Stimulated activated CD4-positive, alpha-beta T cell treated with anti-CD3 and anti-CD28 coated beads, Interleukin-15, amount 100 ng/mL, for 48 hours (primary cell): ENCODE measurements around the gene PLEKHH1.
A peak's percentile ranks its signal among the peaks of the same experiment; 100 is the strongest.

Experiments used
- DNase-seq, 2 donors: peaks; one replicate each; pipeline ENCODE4 v3.0.0-alpha.2; 2020; ENCODE audit warnings: low read depth in 2 of 2

Gene PLEKHH1

GRCh38 chr14:67566908-67567307 lies 33.8 kb downstream of the PLEKHH1 start:
- no peak for DNase-seq

DNA sequence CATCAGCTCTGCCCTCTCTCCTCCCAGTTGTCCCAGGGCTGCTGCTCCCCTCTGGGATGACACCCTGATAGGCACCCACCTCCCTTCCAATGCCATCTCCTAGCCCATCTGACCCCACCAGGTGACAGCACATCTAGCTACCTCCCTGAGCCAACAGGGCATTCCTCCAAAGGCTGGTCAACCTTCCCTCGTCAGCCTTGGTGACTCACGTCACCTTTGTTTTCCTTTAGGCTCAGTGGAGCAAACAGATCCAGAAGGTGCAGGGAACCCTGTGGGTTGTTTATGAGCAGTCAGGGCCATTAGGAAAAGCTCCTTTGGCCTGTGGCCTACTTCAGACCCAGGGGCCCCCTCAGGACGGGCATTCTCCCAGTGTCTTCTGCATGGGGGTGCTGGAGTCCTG lies 34.6 kb downstream of the PLEKHH1 start:
- DNase-seq: no peak

DNA sequence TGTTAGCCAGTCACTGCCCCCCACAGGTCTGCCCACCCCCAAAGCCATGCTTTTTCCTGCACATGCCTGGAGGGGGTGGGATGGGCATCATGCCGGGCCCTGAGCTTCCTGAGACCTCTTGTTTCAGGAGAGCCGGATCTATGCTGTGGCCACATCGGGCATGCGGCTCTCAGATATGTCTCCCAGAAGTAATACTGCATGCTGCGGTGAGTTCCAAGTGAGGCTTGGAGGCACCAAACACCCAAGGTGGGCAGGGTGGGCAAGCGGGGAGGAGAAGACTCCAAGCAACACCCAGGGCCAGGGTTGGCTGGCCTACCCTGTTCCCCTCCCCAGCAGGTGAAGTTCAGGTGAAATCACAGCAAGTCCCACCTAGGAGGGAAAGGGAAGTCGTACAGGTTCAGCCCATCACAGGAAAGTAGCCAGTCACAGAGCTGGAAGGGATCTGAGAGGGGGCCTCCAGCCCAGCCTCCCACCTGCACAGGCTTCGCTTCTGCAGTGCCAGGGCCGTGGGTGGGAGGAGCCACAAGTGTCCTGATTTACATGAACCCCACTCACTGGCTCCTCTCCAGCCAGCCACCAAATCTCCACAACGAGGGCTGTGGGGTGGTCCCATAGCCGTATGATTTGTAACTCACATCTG lies 36.0 kb downstream of the PLEKHH1 start:
- DNase-seq: no peak

DNA sequence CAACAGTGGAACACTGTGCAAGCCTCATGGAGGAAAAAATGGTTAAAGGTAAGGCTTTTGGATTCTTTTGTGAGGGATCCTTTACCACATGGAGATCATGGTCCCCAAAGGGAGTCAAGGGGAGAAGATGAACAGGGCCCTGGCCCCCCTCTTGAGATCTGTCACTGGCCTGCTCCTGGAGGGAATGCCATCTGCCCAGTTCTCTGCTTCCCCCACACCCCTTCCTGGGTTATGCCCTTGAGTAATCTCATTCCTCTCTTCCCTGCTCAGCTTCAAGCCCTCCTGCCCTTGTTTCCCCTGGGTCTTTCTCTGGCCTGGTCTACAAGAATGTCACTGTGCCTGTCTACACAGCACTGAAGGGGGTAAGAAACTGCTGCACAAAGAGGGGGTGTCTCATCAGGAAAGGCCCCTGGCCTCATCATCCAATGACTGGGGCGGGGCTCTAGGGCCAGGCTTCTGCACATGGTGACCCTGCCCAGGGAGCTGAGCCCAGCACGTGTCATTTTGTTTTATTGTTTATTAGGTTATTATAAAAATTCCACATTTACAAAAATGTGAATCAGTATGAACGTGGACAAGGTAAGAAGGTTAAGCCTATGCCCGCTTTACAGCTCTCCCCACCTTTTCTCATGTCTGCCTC lies 36.7 kb downstream of the PLEKHH1 start:
- no peak for DNase-seq

- no peak for DNase-seq
These were observed 37.4 kb downstream of the PLEKHH1 start for GRCh38 chr14:67570453-67570852.

DNA sequence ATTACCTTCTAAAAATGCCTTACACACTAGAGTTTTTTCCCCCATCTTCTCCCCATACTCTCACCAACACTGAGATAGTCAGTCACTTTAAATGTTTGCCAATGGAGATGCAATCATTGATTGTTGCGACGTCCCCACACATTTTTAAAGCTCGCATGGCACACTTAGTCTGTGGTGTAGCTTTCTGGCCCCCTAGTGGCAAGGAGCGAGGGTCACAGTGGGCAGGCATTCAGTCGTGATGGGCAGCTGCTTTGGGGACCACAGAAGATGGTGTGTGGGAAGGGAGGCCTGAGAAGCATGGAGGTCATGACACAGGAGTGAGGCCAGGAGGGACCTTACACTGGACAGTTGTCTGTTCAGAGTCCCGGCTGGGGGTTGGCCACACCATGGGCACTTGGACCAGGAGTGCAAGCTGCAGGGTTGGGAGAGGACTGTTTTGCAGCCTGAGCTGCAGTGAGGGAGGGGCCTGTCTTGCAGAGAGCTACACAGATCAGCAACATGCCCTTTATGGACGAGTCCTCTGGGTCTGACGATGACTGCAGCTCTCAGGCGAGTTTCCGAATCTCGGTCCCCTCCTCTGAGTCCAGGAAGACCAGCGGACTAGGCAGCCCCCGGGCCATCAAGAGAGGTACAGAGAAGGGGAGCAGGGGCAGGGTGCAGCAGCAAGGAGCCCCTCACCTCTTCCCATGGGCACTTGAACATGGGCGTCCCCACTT lies 38.3 kb downstream of the PLEKHH1 start:
- peak; percentile 39 to 59 for DNase-seq

- no peak for DNase-seq
These were observed 38.9 kb downstream of the PLEKHH1 start for GRCh38 chr14:67571991-67572323.

- no peak for DNase-seq
These were observed 39.5 kb downstream of the PLEKHH1 start for GRCh38 chr14:67572608-67573007.

DNA sequence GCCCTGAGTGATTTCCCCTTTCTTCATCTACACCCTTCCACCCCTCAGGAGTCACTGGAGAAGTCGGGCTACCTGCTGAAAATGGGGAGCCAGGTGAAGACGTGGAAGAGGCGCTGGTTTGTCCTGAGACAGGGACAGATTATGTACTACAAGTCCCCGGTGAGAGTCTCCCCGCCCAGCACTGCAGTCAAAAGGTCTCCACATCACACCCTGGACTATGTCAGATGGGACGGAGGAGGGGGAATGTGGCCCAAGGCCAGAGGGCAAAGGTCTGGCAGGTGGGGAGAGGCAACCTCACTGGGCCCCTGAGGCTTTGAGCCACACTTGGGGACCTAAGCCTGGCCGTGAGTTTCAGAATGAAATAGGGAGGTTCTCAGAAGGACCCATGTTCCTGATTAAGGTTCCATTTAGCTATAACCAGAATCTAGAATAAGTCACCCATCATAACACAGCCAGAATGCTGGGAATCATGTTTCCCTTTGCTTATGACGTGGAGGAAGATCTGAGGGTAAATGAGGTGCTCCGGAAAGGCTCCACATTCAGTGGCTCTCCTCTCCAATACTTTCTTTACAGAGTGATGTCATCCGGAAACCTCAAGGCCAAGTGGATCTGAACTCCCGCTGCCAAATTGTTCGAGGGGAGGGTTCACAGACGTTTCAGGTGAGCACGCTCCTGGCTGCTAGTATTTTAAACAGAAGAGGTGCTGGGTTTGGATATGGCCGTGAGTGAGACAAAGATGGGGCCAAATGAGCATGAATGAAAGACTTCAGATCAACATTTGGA lies 40.3 kb downstream of the PLEKHH1 start:
- DNase-seq: no peak

DNA sequence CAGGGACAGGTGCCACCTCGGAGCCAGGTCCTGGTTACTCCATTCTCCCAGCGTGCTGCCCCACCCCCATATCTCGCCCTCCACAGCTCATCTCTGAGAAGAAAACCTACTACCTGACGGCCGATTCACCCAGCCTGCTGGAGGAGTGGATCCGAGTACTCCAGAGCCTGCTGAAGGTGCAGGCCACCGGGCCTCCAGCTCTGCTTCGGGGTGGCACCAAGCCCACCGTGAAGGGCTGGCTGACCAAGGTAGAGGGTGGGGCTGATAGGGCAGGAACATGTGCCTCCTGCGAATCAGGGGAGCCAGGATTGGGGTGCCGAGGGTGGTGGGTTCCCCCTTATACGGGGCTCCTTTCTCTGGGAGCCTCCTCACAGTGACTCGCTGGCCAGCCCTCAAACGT lies 41.1 kb downstream of the PLEKHH1 start:
- no peak for DNase-seq

DNA sequence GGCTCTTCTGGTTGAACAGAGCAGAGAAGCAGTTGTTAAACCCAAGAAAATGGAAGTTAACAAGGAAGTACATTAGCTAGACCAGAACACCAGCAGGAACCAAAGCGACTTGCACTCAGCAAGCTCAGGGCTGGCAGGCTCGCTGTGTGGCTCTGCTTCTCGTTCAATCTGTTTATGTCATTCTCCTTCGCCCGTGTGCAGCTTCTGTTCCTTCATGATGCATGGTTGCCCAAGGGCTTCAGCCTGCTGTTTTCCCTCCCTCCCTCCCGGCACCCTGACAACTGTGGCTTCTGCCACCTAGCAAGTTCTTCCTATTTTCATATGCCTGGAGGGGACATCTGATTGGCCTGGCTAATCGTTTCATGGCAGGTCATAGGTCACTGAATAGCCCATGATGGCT lies 41.7 kb downstream of the PLEKHH1 start:
- DNase-seq: no peak

- DNase-seq: no peak
These were observed 42.6 kb downstream of the PLEKHH1 start for GRCh38 chr14:67575684-67576083.

DNA sequence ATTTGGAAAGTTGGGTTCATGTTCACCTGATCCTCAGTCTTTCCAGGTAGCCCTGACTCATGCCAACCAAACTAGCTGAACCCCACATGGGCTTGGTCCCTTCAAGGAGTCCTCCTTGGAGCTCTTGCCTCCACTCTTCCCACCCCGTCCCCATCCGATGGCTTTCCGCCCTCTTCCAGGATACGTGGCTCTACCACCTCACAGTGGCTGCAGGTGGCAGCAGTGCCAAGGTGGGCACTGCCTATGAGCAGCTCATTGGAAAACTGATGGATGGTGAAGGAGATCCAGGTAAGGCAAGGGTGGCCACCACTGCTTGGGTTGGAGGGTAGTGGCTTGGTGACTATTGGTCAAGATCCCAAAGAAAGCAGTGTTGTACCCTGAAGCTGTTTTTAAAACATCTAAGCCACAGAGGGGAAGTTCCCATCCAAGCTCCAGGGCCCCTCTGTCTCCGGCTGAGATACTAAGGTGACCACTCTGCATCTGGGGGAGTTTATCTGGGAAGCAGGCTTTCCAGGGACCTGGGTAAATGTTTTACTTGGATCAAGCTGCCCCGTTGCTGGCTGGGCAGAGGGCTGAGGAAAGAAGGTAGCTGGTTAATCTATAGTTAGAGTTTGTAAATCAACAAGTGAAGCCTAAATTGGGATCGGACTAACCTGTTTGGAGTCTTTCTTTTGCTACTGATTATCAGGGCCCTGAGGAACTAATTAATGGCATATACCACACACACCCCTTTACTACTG lies 43.3 kb downstream of the PLEKHH1 start:
- no peak for DNase-seq

DNA sequence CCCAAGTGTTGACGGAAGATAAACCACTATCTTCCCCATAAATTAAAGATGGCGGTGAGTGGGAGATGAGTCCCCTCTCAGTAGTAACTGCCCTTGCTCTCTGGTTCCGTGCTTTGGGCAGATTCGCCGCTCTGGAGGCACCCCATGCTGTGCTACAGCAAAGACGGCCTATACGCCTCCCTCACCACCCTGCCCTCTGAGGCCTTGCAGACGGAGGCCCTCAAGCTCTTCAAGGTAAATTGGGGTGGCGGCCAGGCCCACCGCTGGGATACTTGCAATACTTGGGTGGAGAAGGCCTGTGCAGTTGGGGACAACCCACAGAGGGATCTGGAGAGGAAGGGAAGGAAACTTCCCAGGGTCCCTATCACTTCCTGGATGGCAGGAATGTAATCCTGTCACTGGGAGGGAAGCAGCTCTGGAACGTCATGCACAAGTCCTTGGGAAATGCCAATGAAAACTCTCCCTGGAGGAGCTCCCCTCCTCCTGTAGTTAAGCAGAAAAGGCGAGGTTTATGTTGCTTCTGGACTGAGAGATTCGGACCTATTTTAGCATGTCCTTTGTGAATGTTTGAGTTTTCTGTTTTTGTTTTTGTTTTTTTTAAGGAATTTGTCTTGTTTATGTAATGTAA lies 44.2 kb downstream of the PLEKHH1 start:
- no peak for DNase-seq

DNA sequence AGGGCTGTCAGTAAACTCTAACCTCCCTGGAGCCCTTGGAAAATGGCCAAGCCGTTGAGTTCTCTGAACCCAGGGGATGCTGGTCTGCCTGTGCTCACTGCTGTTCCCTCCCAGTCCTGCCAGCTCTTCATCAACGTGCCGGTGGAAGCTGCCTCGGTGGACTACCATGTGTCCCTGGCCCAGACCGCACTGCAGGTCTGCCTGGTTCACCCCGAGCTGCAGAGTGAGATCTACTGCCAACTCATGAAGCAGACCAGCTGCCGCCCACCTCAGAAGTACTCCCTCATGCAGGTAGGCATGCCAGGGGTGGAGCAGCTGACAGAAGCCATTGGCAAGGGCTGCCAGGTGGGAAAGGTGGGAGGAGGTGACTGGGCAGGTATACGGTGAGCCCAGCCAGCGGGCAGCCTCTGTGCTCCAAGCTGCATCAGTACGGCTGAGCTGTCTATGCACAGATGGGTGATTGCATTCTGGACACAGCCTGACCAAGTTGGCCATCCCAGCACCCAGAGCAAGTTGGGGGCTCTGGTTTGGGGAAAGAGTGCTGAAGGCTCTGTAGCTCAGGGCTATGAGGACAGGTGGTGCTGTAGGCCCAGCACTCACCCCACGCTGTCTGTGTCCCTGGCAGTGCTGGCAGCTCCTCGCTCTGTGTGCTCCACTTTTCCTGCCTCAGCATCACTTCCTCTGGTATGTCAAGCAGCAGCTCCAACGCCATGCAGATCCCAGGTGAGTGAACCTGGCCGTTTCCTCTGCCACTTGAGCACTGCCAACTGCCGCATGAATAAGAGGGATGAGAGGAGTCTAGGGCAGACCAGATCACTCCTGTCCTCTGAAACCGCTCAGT lies 45.0 kb downstream of the PLEKHH1 start:
- no peak for DNase-seq

DNA sequence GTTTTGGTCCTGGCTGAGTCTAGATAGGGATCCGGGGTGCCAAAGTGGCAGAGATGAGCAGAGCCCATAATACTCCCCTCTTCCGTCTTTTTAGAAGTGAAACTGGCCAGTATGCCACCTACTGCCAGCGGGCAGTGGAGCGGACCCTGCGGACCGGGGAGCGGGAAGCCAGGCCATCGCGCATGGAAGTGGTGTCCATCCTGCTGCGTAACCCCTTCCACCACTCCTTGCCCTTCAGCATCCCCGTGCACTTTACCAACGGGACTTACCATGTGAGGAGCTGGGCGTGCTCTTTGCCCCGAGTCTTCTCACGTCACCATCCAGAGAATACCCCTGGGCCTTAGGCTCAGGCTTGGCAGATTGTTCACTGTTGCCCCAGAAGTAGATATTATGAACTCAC lies 46.0 kb downstream of the PLEKHH1 start:
- no peak for DNase-seq

DNA sequence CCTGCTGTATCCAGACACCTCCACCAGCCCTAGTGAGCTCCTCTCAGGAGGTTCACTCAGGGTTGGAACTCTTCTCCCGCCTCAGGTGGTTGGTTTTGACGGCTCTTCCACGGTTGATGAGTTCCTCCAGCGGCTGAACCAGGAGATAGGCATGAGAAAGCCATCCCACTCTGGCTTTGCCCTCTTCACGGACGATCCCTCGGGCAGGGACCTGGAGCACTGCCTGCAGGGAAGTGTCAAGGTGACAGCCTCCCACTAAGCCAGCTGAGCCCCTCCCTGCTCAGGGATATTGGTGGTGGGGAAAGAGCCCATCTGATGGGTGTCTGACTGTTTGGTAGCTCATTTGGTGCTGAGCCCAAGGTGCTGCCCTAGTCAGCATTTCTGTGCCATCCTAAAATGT lies 46.5 kb downstream of the PLEKHH1 start:
- DNase-seq: no peak

- DNase-seq: no peak
These were observed 47.5 kb downstream of the PLEKHH1 start for GRCh38 chr14:67580336-67581171.

DNA sequence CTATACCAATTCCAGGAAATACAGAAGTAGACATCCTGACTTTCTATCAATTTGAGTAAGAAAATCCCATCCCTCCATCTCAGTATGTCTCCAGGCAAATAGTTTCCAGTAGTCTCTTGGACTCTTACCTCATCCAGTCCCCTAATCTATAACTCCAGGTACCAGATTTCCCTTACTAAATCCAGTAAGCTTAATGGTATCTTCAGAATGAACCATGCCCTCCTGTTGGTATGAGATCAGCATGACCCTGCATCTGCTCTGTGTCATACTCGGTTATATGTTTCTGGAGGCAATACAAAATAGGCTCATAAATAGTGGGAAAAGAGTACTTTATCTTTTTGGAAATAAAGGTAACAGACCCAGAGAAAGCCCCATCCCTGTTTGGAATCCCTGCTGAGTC lies 48.6 kb downstream of the PLEKHH1 start:
- DNase-seq: no peak

- no peak for DNase-seq
These were observed 49.0 kb downstream of the PLEKHH1 start for GRCh38 chr14:67582061-67582460.
